NCI-H2029 (cell line): ENCODE results near the gene METTL13.
"Not testable (repeated sequence)": the region's sequence is repeated elsewhere in the genome, so short reads cannot be mapped to it uniquely, and the experiment has no call there.

ENCODE experiments used
- DNase-seq: peaks from one replicate; lab custom pipeline; 2025; lab: John Stamatoyannopoulos, UW

Gene METTL13

DNA sequence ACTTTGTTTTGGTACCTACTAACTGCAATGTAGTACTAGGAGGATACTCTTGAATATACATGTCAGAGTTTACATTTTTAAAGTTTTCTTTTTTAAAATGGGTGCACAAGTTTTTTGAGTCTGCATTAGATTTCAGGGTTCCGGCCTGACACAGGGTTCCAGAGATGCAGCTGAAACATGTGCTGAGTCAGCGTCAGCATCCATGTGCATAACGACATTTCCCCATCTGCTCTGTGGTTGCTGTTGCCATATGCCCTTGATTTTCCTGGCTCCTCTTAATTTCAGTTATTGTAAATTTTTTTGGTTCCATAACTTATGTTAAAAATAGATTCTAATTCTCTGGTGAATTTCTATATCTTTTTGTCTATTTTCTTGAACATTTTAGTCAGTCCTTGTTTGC lies 12.3 kb upstream of the METTL13 start:
- no peak for DNase-seq

GRCh38 chr1:171769754-171770153 lies 11.7 kb upstream of the METTL13 start:
- no peak for DNase-seq

- DNase-seq, result no peak
Measured at GRCh38 chr1:171772312-171772711, 9.1 kb upstream of the METTL13 start.

DNA sequence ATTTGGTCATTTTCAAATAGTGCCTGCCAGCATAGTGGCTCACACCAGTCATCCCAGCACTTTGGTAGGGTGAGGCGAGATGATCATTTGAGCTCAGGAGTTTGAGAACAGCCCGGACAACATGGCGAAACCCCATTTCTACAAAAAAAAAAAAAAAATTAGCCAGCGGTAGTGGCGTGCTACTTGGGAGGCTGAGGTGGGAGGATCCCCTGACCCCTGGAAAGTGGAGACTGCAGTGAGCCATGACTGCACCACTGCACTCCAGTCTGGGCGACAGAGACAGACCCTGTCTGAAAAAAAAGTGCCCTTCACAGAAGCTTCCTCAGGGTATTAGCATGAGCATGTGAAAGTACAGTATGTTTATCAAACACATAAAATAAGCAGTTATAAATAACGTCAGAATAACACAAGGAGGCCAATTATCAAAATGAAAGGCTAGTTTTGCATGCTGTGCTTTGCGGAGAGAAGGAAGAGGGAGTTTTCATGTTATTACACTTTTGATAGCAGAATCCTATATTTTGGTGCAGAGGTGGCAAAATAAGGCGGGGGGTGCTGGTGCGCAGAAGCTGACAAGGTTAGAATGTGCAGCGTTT lies 781 bp upstream of the METTL13 start:
- no peak for DNase-seq

DNA sequence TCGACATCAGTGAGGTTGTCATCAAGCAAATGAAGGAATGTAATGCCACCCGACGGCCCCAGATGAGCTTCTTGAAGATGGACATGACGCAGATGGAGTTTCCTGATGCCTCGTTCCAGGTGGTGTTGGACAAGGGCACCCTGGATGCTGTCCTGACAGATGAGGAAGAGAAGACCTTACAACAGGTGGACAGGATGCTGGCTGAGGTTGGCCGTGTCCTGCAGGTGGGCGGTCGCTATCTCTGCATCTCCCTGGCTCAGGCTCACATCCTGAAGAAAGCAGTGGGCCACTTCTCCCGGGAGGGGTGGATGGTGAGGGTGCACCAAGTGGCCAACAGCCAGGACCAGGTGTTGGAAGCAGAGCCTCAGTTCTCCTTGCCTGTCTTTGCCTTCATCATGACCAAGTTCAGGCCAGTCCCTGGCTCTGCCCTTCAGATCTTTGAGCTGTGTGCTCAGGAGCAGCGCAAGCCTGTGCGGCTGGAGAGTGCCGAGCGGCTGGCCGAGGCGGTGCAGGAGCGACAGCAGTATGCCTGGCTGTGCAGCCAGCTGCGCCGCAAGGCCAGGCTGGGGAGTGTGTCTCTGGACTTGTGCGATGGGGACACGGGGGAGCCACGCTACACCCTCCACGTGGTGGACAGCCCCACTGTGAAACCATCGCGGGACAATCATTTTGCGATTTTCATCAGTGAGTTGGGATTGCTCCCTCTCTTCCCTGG lies 2.5 kb downstream of the METTL13 start:
- no peak for DNase-seq

DNA sequence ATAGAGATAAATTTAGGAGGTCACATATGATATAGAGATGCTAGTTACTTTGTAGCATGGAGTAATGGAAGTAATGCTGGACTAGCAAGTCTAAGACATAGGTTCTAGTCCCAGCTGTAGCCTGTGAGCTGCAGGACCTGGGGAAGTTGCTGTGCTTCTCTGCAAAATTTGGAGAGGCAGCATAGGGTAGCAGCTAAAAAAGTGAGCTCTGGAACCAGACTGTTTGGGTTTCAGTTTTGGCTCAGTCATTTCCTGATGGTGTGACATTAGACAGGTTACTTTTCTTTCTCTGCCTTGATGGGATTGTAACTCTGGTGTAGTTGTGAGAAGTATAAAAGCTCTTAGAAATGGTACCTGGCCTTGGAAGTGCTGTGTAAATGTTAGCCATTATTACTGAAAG lies 3.3 kb downstream of the METTL13 start:
- no peak for DNase-seq

DNA sequence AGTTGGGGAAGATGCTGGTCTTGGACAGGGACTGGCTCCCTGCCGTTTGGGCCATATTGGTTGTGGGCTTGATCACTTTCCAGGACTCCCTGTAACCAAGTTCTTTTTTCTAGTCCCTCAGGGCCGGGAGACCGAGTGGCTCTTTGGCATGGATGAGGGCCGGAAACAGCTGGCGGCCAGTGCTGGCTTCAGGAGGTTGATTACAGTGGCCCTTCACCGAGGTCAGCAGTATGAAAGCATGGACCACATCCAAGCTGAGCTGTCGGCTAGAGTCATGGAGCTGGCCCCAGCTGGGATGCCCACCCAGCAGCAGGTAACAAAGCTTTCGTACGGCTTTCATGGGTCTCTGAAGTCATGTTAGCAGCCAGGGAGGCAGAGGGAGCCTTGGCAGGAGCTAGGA lies 4.3 kb downstream of the METTL13 start:
- DNase-seq, result no peak

GRCh38 chr1:171786534-171786933 lies 5.1 kb downstream of the METTL13 start:
- no peak for DNase-seq

GRCh38 chr1:171787686-171788480 lies 6.4 kb downstream of the METTL13 start:
- no peak for DNase-seq

GRCh38 chr1:171788696-171789095 lies 7.2 kb downstream of the METTL13 start:
- DNase-seq, result no peak

- DNase-seq, result no peak
Measured at GRCh38 chr1:171790318-171790717, 8.9 kb downstream of the METTL13 start.

GRCh38 chr1:171792656-171793369 lies 11.4 kb downstream of the METTL13 start:
- no peak for DNase-seq

- no peak for DNase-seq
Measured at GRCh38 chr1:171793636-171794035, 12.2 kb downstream of the METTL13 start.

- DNase-seq, result no peak
Measured at GRCh38 chr1:171794085-171794484, 12.6 kb downstream of the METTL13 start.

DNA sequence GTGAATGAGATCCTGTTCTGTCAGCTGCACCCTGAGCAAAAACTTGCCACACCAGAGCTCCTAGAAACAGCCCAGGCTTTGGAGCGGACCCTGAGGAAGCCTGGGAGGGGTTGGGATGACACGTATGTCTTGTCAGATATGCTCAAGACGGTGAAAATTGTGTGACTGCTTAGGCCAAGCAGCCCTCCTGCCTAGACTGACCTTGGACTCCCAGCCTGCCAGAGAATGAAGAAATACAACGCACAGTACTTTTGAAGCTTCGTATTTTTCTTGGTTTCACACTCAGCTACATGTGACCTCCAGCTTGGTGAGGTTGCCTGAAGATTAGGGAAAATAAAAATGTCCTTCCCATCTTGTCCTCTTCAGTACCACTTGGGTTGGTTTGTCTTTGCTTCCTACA lies 15.1 kb downstream of the METTL13 start:
- no peak for DNase-seq

DNA sequence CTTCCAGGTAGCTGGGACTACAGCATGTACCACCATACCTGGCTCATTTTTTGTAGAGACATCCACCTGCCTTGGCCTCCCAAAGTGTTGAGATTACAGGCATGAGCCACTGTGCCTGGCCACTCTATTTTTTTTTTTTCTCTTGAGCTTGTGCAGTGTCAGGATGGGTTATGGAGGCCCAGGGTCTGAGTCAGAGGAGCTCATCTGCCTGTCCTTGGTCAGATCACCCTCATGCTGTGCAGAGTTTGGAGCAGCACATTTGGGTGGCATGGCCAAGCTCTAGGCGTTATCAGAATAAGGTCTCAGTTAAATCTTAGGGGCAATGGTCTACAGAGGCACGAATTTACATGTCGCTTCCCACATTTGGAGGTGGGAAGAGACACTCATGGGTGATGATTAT lies 16.9 kb downstream of the METTL13 start:
- DNase-seq, result no peak

DNA sequence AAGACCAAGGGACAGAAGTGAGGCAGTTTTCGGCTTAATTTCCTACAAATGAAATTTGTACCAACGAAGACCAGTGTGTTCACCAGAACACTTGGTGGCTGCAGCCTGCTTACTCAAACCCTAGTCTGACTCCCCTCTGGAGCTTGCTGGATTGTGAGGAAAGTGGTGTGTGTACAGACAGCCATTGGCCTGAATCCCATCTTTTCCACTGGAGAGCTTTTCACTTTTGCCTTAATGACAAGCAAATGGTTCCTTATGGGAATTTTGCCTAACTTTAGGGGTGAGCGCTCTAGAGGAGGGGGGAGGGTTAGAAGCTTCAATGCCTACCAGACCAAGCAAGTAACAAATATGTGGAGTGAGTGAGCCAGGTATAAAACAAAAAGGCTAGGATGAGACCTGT lies 17.3 kb downstream of the METTL13 start:
- no peak for DNase-seq

- no peak for DNase-seq
Measured at GRCh38 chr1:171799166-171799565, 17.7 kb downstream of the METTL13 start.

DNA sequence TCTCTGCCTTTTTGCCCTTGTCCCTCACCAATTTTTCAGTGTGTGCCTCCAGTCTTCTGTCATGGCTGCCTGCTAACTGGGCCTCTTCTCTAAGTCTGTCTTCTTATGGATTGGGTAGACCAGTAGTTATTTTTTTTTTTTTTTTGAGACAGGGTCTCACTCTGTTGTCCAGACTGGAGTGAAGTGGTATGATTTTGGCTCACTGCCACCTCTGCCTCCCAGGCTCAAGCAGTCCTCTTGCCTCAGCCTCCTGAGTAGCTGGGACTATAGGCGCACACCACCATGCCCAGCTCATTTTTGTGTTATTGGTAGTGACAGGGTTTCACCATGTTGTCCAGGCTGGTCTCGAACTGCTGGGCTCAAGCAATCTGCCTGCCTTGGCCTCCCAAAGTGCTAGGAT lies 18.2 kb downstream of the METTL13 start:
- DNase-seq, result not testable (repeated sequence)

DNA sequence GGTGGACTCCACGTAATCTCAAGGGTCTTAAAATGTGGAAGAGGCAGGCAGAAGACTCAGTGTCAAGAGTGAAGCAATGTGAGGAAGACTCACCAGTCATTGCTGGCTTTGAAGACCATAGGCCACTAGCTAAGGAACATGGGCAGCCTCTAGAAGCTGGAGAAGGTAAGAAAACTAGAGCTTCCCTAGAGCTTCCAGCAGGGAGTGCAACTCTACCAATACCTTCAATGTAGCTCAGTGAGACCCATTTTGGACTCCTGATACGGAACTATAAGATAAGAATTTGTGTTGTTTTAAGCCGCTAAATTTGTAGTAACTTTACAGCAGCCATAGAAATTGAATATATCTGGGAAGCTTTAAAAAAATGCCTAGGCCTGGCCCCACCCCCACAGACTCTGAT lies 18.9 kb downstream of the METTL13 start:
- DNase-seq, result no peak

DNA sequence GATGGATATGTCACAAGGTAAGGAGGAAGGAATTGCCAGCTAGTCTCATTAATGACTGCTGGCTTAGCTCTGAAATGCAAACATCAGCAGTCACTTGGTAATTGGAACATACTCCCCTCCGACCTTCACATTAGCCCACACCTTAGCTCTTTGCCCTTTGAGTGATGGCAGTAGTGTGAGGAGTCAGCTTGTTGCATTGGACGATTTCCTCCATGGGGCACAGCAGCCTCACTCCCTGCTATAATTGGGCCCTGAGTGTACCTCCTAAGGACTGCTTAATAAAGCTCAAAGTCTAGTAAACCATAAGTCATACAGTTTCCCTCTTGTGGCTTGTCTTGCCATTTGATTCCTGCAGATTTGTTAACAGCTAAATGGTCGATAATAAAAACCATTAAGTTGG lies 19.4 kb downstream of the METTL13 start:
- DNase-seq, result no peak

DNA sequence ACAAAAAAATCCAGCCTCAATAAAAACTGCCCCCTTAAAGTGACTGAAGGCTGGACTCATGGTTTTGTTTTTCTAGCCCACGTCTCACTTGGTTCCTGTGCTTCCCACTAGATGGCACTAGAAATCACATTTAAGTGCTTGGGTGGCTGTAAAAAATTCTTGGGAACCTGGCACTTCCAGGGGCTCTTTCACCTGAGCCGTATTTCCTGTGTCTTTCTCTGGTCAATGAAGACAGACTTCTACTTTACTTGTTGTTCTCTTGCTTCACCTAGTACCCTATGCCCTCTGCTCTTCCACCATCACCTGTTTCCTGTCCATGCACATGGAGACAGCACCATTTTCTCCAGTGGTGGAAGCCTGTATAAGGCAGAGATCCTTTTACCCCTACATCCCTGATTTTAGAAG lies 20.0 kb downstream of the METTL13 start:
- DNase-seq, result no peak

DNA sequence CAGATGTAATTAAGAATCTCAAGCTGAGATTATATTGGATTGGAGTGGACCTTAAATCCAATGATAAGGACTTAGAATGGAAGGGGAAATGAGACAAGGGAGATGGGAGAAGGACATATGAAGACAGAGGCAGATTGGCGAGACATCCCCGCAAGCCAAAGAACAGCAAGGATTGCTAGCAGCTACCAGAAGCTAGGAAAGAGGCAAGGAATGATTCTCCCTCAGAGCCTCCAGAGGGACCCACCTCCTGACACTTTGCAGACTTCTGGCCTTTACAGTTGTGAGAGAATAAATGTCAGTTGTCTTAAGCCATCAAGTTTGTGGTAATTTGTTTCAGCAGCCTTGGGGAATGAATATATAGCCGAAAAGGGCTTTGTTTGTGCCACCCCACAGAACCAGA lies 20.7 kb downstream of the METTL13 start:
- no peak for DNase-seq
